Measurements from ENCODE around the gene COLEC11.

COLEC11 gene

GRCh38 chr2:3678212-3678611 lies 83.3 kb downstream of the COLEC11 start:
- DNase-seq: no peak

GRCh38 chr2:3679180-3679579 lies 84.3 kb downstream of the COLEC11 start:
- DNase-seq: no peak

- no peak for DNase-seq
Measured at GRCh38 chr2:3679616-3680393, 84.9 kb downstream of the COLEC11 start.

GRCh38 chr2:3680548-3681345 lies 85.8 kb downstream of the COLEC11 start:
- no peak for DNase-seq

- DNase-seq: no peak
Measured at GRCh38 chr2:3681625-3682024, 86.7 kb downstream of the COLEC11 start.

- DNase-seq: no peak
Measured at GRCh38 chr2:3682811-3683210, 87.9 kb downstream of the COLEC11 start.

- DNase-seq: no peak
Measured at GRCh38 chr2:3683748-3684454, 89.0 kb downstream of the COLEC11 start.

- no peak for DNase-seq
Measured at GRCh38 chr2:3689998-3690748, 95.3 kb downstream of the COLEC11 start.

GRCh38 chr2:3692375-3692774 lies 97.5 kb downstream of the COLEC11 start:
- DNase-seq: peak; percentile 60 to 64
